ENCODE results near the gene IL11. TPM values are rescaled to one million over a fixed set of nuclear protein-coding genes. Genes with fewer than 3 reads are reported as not detected.

IL11 gene
- 4.1 and 13.9 TPM in 2 replicates for total RNA-seq

DNA sequence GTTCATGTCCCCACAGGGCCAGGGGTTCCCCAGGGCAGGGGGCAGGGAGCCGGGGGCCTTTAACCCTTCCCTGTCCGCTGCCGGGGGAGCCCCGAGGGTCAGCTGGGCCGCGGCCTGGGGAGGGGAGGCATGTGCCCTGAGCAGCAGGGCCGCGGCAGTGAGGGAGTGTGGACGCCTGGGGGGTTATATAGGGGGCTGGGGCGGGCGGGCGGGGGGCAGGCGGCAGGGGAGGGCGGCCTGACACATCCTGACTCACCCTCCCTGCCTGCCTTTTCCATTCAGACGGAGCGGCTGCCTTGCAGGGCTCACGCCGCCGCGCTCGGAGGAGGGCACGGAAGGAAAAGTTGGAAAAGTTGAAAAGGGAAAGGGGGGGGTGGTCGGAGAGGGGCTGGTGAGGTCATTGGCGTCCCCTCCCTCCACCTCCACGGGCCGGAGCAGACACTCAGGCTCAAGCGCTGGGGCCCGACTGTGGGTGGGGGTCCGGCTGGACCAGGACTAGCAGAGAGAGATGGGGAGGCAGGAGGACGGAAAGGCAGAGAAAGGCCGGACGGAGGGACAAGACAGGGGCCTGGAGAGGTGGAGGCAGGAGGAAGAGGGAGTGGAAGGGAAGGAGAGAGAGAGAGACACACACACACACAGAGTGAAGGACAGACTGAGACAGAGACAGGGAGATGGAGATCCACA, at the start of gene IL11:
Gene IL11, minus strand, starts transcription at position 159 of the 684 bp plus-strand sequence. Its CDS starts 153 bp downstream, at position 6.

DNA sequence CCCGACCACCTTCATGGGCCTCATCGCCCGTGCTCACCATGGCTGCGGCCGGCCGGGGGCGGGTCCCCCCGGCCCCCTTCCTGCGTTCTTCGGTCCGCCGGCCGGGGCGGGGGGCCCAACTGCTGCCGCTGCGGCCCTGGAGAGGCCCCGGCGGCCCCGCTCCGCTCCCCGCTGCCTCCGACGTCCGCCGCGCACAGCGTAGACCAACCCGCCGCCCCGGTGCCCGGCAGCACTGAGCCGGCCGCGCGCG, 37.2 kb upstream of the IL11 start, which contains the start of gene UBE2S:
Gene UBE2S, minus strand, starts transcription at position 239 of the 250 bp plus-strand sequence. Its CDS starts 199 bp downstream, at position 40.

DNA sequence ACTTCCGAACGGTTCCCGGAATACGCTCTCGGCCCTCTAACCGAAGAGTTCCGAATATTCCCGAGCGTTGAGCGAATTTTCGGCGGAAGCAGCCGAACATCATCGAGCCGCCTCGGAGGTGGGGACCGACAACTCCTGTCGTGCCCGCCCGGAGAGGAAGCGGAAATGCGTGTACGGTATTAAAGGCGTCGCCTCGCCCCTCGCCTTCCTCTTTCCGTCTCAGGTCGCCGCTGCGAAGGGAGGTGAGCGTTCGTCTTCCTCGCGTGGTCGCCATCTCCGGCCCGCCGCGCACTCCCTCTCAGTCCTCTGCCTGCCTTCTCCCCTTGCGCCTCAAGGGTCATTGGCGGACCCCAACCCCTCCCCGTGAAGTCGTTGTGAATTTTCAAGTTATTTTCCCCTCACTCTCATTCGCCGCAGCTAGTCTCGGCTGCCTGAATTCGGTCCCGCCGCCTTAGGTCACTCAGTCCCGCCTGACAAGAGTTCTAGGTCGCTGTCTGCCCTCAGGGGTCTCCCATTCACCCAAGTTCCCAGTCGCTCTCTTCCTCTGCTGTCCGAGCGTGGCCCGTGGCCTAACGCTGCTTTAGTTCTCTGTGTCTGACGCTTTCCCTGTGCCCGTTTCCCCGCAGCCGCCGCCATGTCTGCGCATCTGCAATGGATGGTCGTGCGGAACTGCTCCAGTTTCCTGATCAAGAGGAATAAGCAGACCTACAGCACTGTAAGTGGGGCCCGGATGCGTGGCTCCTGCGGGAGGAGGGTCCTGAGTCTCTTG, 15.6 kb upstream of the IL11 start, which contains the start of gene RPL28:
Gene RPL28, plus strand, starts transcription at position 209 of the 769 bp plus-strand sequence. Its CDS starts 426 bp downstream, at position 635.

DNA sequence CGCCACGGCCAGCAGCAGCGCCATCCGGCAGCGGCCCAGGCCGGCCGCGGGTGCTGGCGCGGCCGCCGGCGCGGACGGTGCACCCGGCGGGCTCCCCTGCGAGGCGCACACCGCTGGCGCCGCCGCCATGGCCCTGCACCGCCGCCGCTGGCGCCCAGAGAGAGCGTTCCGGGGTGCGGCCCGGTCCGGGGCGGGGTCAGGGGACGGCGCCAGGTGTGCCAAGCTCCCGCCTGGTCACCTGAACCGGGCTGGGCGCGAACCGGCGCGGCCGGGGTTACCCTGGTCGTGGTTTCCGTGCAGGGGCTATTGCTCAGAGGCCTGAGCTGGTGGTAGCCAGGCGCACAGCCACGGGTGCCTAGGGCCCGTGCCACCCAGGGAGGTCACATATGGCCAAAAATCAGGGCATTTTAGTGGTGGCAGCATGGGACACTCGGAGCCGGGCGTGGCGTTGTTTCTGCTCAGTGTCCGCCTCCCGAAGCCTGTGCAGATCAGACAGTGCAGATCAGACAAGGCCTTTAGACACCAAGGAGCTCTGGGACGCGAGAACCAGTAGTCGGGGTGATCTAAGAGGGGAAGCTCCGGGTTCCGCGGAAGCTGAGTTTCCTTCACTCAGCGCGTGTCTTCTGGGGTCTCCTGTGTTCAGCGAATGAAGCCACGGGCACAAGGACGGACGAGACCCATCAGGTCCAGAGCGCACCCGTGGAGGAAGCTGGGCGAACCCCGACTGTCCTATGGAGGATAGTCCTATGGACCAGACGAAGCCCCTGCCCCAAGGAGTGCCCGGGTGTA, 14.1 kb upstream of the IL11 start, which contains the start of gene TMEM238:
Gene TMEM238, minus strand, starts transcription at position 162 of the 789 bp plus-strand sequence. Its CDS starts 33 bp downstream, at position 129.

DNA sequence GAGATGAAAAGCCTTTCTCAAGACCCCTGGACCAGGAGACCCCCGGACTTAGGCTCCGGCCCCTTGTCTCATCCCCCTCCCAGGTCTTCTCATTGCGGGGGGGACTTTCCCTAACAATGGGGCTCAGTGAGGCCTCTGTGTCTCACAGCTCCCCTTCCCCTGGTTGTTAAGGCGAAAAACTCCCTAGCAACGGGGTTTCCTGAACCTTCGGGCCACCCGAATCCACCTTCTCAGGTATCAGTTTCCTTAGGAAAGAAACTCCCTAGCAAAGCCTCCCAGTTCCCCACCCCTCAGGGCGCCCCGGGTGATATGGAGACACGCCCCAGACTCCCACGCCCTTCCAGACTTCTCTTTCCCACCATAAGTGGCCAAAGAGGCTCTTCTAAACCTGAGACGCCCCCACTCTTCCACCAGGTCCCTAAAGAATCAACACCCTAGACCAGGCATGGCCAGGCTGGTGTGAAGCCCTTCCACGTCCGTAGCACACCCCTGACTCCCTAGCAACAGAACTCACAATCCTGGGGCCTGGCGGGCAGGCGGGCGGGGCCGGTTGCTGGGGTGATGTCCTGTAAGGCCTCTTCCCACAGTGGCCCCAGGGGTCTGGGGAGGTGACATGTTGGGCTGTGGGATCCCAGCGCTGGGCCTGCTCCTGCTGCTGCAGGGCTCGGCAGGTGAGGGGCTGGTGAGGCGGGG, 6.1 kb upstream of the IL11 start, which contains the start of gene TMEM190:
Gene TMEM190, plus strand, starts transcription at position 586 of the 693 bp plus-strand sequence. Its CDS starts 28 bp downstream, at position 614.

DNA sequence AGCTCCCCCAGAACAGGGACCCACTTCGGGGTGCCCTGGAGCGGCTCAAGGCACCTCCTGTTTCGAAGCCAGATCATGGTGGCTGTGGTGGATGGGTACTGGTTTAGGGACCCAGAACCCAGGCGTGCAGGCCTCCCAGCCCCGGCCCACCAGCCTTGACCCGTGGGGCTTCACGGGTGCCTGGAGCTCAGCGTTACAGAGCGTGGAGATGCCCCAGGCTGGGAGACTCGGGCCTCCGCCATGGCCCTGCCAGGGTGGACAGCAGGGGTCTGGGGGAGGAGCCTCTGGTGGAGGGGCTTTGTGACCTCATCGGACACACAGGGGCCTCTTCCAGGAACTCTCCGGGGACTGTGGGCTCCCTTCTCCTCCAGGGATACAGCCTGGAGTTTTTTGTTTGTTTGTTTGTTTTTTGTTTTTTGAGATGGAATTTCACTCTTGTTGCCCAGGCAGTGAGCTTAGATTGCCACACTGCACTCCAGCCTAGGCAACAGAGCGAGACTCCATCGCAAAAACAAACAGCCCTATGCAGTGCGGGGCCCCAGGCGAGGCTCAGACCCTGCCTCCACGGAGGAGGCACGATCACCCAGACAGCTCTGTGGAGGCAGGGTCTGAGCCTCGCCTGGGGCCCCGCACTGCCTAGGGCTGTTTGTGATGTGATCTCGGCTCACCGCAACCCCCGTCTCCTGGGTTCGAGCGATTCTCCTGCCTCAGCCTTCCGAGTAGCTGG, 7.1 kb downstream of the IL11 start, which contains the start of gene GARIN5B:
Gene GARIN5B, minus strand, starts transcription at position 271 of the 727 bp plus-strand sequence. Its CDS starts 194 bp downstream, at position 77.

DNA sequence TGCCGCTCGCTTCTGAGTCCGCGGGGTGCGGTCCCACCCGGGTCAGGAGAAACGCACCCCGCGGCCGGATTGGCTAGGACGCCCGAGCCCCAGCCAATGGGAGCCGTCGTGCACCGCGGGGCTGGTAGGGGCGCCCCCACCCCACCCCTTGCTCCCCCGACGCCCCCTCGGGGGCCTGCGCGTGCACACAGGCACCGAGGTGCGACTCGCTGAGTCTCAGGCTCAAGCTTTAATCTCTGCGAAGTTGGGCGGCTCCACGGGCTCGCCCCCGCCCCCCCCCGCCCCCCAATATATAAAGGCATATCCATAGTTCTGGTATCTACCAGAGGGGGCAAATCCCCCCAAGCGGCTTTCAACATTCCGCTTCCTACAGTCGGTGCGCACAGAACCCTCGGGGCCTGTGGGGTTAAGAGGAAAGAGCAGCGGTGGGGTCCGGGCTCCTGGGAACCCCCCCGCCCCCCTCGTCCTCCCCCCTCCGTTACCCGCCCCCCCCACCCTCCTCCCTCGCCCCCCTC, 15.5 kb downstream of the IL11 start, which contains the start of gene COX6B2:
Gene COX6B2, minus strand, starts transcription at position 22 of the 515 bp plus-strand sequence. CDS start 198 bp downstream, outside the sequence.

DNA sequence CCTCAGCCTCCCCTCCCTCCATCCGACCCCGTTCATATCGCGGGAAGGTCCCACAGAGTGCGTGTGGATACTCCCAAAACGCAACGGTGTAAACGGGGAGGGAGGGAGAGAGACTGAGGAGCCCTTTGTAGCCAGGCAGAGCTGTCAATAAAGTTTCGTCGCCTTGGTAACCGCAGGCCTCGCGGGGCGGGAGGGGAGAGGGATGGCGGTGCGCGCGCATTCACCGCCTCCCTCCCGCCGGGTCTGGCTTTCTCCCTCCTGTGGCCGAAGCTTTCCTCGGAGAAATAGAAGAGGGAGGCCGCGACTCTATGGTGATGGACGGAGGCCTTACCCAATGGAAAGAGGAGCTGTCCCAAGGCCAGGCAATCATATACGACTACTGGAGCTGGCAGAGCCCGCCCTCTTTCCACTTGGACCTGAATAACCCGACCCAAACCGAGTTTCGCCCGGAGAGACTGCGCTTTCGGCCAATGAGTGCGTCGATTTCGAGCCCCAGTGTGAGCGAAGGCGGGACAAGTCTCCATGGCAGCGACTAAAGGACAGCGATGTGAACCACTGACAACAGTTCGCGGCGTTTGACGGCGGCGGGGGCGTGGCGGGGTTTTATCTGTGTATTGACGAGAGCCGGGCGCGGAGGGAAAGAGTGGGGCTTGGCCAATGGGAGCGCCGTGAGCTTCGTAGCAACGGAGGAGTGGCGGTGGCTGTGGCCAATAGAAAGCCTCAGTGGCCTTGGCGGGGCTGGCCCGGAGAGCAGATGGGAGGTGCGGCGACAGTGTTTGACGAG, 31.0 kb downstream of the IL11 start, which contains the start of gene KMT5C:
Gene KMT5C, plus strand, starts transcription at position 772 of the 784 bp plus-strand sequence. CDS start 2,061 bp downstream, outside the sequence.

DNA sequence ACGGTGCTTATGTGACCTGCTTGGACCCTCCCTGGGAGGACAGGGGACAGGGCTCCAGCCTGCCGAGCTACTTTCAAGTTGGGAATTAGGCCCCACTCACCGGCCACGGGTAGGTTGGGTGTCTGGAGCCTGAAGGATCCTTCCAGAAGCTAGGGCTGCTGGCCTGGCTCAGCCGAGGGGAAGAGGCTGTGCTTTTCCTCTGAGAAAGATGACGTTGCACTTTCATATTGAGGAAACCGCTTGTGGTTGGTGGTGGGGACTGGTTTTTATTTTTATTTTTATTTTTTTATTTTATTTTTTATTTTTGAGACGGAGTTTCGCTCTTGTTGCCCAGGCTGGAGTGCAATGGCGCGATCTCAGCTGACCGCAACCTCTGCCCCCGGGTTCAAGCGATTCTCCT, 45.1 kb downstream of the IL11 start, which contains the start of gene TMEM150B:
Gene TMEM150B, minus strand, starts transcription at position 170 of the 400 bp plus-strand sequence. CDS start 4,305 bp downstream, outside the sequence.

Other genes with a start within 250 kb of the IL11 start
- gene TNNT1, start 221.3 kb downstream of the IL11 start, total RNA-seq: 1.1 and 2.4 TPM in 2 replicates
- not detected in 2 replicates for gene TNNI3, start 212.7 kb downstream of the IL11 start, total RNA-seq
- gene DNAAF3, start 203.8 kb downstream of the IL11 start, total RNA-seq: 0.07 and 0.10 TPM in 2 replicates
- 0.13 TPM in 1 of 2 replicates, not detected in the other for gene SYT5, start 190.2 kb downstream of the IL11 start, total RNA-seq
- gene PTPRH, start 161.0 kb downstream of the IL11 start, total RNA-seq: 1.9 and 5.7 TPM in 2 replicates
- 2.3 and 2.8 TPM in 2 replicates for gene TMEM86B, start 141.7 kb downstream of the IL11 start, total RNA-seq
- 45.7 and 65.7 TPM in 2 replicates for gene PPP6R1, start 111.4 kb downstream of the IL11 start, total RNA-seq
- gene HSPBP1, start 90.4 kb downstream of the IL11 start, total RNA-seq: 21.6 and 27.4 TPM in 2 replicates
- 10.8 and 10.9 TPM in 2 replicates for gene BRSK1, start 86.5 kb downstream of the IL11 start, total RNA-seq
- gene TMEM150B, start 45.1 kb downstream of the IL11 start, total RNA-seq: not detected in 2 replicates
- gene KMT5C, start 30.6 kb downstream of the IL11 start, total RNA-seq: 5.0 and 7.8 TPM in 2 replicates
- not detected in 2 replicates for gene COX6B2, start 15.7 kb downstream of the IL11 start, total RNA-seq
- 0.10 TPM in 1 of 2 replicates, not detected in the other for gene GARIN5B, start 7.2 kb downstream of the IL11 start, total RNA-seq
- not detected in 2 replicates for gene TMEM190, start 6.4 kb upstream of the IL11 start, total RNA-seq
- gene TMEM238, start 13.8 kb upstream of the IL11 start, total RNA-seq: 0.23 and 0.39 TPM in 2 replicates
- 184 and 218 TPM in 2 replicates for gene RPL28, start 15.5 kb upstream of the IL11 start, total RNA-seq
- gene UBE2S, start 37.3 kb upstream of the IL11 start, total RNA-seq: 66.7 and 71.0 TPM in 2 replicates
- not detected in 2 replicates for gene SHISA7, start 72.8 kb upstream of the IL11 start, total RNA-seq
- 36.7 and 40.1 TPM in 2 replicates for gene ISOC2, start 91.2 kb upstream of the IL11 start, total RNA-seq
- not detected in 2 replicates for gene C19orf85, start 94.3 kb upstream of the IL11 start, total RNA-seq
- gene ZNF628, start 106.2 kb upstream of the IL11 start, total RNA-seq: 1.2 and 2.7 TPM in 2 replicates
- 13.7 and 20.4 TPM in 2 replicates for gene NAT14, start 114.7 kb upstream of the IL11 start, total RNA-seq
- 39.3 and 40.5 TPM in 2 replicates for gene SSC5D, start 118.0 kb upstream of the IL11 start, total RNA-seq
- gene SBK2, start 166.7 kb upstream of the IL11 start, total RNA-seq: 0.13 TPM in 1 of 2 replicates, not detected in the other
- 0.07 TPM in 2 replicates for gene SBK3, start 175.1 kb upstream of the IL11 start, total RNA-seq
- gene ZNF579, start 210.4 kb upstream of the IL11 start, total RNA-seq: 4.1 and 9.1 TPM in 2 replicates
- gene FIZ1, start 229.1 kb upstream of the IL11 start, total RNA-seq: 3.8 and 5.0 TPM in 2 replicates
- gene ZNF524, start 229.8 kb upstream of the IL11 start, total RNA-seq: 9.5 and 13.1 TPM in 2 replicates
- 2.5 and 5.1 TPM in 2 replicates for gene ZNF865, start 235.2 kb upstream of the IL11 start, total RNA-seq

Data from smooth muscle cell of the pulmonary artery (primary cell).